Heart left ventricle (tissue), 16 donors: Measurements from ENCODE around the gene ACAP3. TPM values are rescaled to one million over a fixed set of nuclear protein-coding genes. Genes with fewer than 3 reads are reported as not detected.

Experiments used
- ATAC-seq, 4 donors: fragments of 200-7000 bp; cut with Tn5 transposase; one replicate each; pipeline ENCODE4 v1.9.1; 2020 to 2022; ENCODE audit warnings: moderate library complexity in 4 of 4, mild to moderate bottlenecking in 3 of 4, moderate number of reproducible peaks in 1 of 4
- DNase-seq, 5 donors: peaks; one replicate each; pipeline ENCODE4 v3.0.0-alpha.2; 2020
- H3K27ac ChIP-seq, 12 donors: fragments of 200-600 bp; sonication (generic) in 4 of 12; one replicate each; pipeline versions ENCODE4 v1.5.0 to v1.8.0; 2016 to 2022; ENCODE audit warnings: mild to moderate bottlenecking in 2 of 12
- H3K27me3 ChIP-seq, 9 donors: fragments of 200-600 bp; sonication (generic) in 2 of 9; one replicate each; pipeline versions ENCODE4 v1.5.1 to v1.8.0; 2016 to 2022; ENCODE audit warnings: mild to moderate bottlenecking in 3 of 9
- H3K36me3 ChIP-seq, 9 donors: fragments of 200-600 bp; sonication (generic) in 2 of 9; one replicate each; pipeline versions ENCODE4 v1.5.0 to v1.8.0; 2018 to 2022; ENCODE audit warnings: mild to moderate bottlenecking in 2 of 9
- H3K4me1 ChIP-seq, 12 donors: fragments of 200-600 bp; sonication (generic) in 4 of 12; one replicate each; pipeline versions ENCODE4 v1.5.0 to v1.8.0; 2016 to 2022; ENCODE audit warnings: mild to moderate bottlenecking in 3 of 12
- H3K4me3 ChIP-seq, 12 donors: fragments of 200-600 bp; sonication (generic) in 4 of 12; one replicate each; pipeline versions ENCODE4 v1.5.0 to v1.8.0; 2017 to 2022; ENCODE audit warnings: mild to moderate bottlenecking in 9 of 12, moderate library complexity in 4 of 12
- H3K9me3 ChIP-seq, 12 donors: fragments of 200-600 bp; sonication (generic) in 4 of 12; one replicate each; pipeline versions ENCODE4 v1.5.0 to v1.8.0; 2016 to 2022; ENCODE audit warnings: mild to moderate bottlenecking in 1 of 12
- CTCF ChIP-seq, 12 donors: fragments of 200-600 bp; sonication (generic) in 4 of 12; IDR thresholded peaks; one replicate each; pipeline versions ENCODE4 v1.5.0 to v1.8.0; 2018 to 2022; ENCODE audit warnings: antibody characterized with exemption in 12 of 12, mild to moderate bottlenecking in 5 of 12
- POLR2A ChIP-seq, 2 donors: fragments of 450-650 bp; IDR thresholded peaks; one replicate each; pipeline ENCODE4 v1.6.1; 2017; ENCODE audit warnings: antibody characterized with exemption in 2 of 2, mild to moderate bottlenecking in 2 of 2, moderate library complexity in 2 of 2
- WGBS, 4 donors: extraction: QIAGEN DNeasy Blood & Tissue Kit in 2 of 4; methylation state at CpG; one replicate each; pipeline versions ENCODE4 v1.1.5 to v1.1.7; 2013 to 2018; 5-methylcytosine and 5-hydroxymethylcytosine counted together
- intact Hi-C, 10 donors: fragments of 100-400 bp; cut with DNase I; formaldehyde crosslinking; loops; one replicate each; pipeline versions ENCODE4 v1.11.1 to v1.14.2; 2022
- polyA plus RNA-seq, 2 donors: library from polyadenylated mRNA; stranded (reverse); fragments of 200-250 nt; gene quantifications; one replicate each; pipeline ENCODE4 v1.2.3, GENCODE V29; 2013
- total RNA-seq, 9 donors: library from RNA; depleted of rRNA in 2 of 9; stranded (reverse); fragments of >200 nt in 2 of 9; fragmentation: NEBNext Ultra II Directional in 3 of 9; extraction: Animal tissue kit (Norgen Biotek cat#: 25700) in 3 of 9; gene quantifications; one replicate each; pipeline versions ENCODE4 v1.1.0 to v1.2.4, GENCODE V29; 2016 to 2023
- donor health status: ischemic (EF 13 %, LVEDD 7.1; RV severe dilation, severe dysfunction).
- donor health status: healthy with polysubstance abuse.
- donor health status: DM: no; HTN: yes; CAD: no.
- donor health status: DM: no; HTN: no; CAD: no.
- donor health status: ischemic (EF 25% LVEDD 6.9; RV normal size, moderate dysfunction).
- donor health status: ischemic (EF 25% LVEDD 5.7; RV mildly dilated, moderate dysfunction).
- donor health status: healthy.
- donor health status: DM: yes; HTN: yes; CAD: no.
- donor health status: ischemic (EF 35%, LVEDD 5.7; RV mildly dilated, moderate dysfunction).
- donor health status: nonischemic (EF 11% LVEDD 7.7; RV severe dilation, severe dysfunction).
- donor health status: DM: yes; HTN: yes; CAD: no.
- donor health status: PGD.
- donor health status: ischemic (EF 29% LVEDD 5.4; RV normal size, mild dysfunction).
- donor health status: nonischemic (EF 23%, LVEDD 6.1; RV moderate dilation, normal function).

The ACAP3 gene
- total and polyA plus RNA-seq, 11 donors = 20.1 to 59.5 (median 34.1) TPM

- Histone ChIP-seq H3K4me1 (peaks cover 3 to 73% (median 54%) of the 10 kb centered on the region in 12 donors), H3K9me3 (no peaks in the 10 kb centered on the region), H3K4me3 (peak overlapping the region; percentile 54 to 93 (median 78)), H3K27ac (peak overlapping the region; percentile 42 to 87 (median 80)), H3K36me3 (peaks cover 0 to 12% (median 0%) of the 10 kb centered on the region in 9 donors), H3K27me3 (peaks cover 0 to 13% (median 6%) of the 10 kb centered on the region in 9 donors)
- TF ChIP-seq CTCF (IDR thresholded peaks at IDR 0.05) = no peak
- TF ChIP-seq POLR2A (IDR thresholded peaks at IDR 0.05) = no peak
- intact Hi-C loops = loop anchor here in 2 of 10 donors (2.0 kb wide), 2 partner anchors 24 to 40 kb away; partner anchors contain the start of genes CPTP (in 1 of the 2), INTS11 (in 1 of the 2) and PUSL1 (in 1 of the 2)
- ATAC-seq (no peak), DNase-seq (no peak)
- 0 to 1% (median 1%) methylated on average over 9 to 109 of the region's 109 CpGs for WGBS, 4 donors
These were observed 40.9 kb upstream of the ACAP3 start for GRCh38 chr1:1348420-1349255.

GRCh38 chr1:1347663-1348419, 40.1 kb upstream of the ACAP3 start:
- 19 to 34% (median 29%) methylated on average over 10 to 26 of the region's 26 CpGs for WGBS, 4 donors
- intact Hi-C loops = loop anchor here in 2 of 10 donors (2.0 kb wide), 2 partner anchors 23 to 39 kb away; partner anchors contain the start of genes CPTP (in 1 of the 2), INTS11 (in 1 of the 2) and PUSL1 (in 1 of the 2)
- peak overlapping the region; percentile 42 to 87 (median 80) for H3K27ac ChIP-seq
- peaks cover 3 to 72% (median 46%) of the 10 kb centered on the region in 12 donors for H3K4me1 ChIP-seq
- H3K9me3 ChIP-seq = no peaks in the 10 kb centered on the region
- TF ChIP-seq CTCF (IDR thresholded peaks at IDR 0.05) = no peak
- no peak for TF ChIP-seq POLR2A (IDR thresholded peaks at IDR 0.05)
- ATAC-seq (peak; percentile 14 to 59 (median 32)), DNase-seq (no peak)
- H3K36me3 ChIP-seq = peaks cover 0 to 5% (median 0%) of the 10 kb centered on the region in 9 donors
- H3K4me3 ChIP-seq = peak overlapping the region; percentile 54 to 93 (median 78)
- peaks cover 0 to 5% (median 0%) of the 10 kb centered on the region in 9 donors for H3K27me3 ChIP-seq

- Histone ChIP-seq H3K4me1 (peaks cover 3 to 67% (median 42%) of the 10 kb centered on the region in 12 donors), H3K27ac (peak overlapping the region; percentile 42 to 87 (median 80)), H3K36me3 (peaks cover 0 to under 1% (median 0%) of the 10 kb centered on the region in 9 donors), H3K4me3 (peak overlapping the region in 9 of 12 donors; percentile 54 to 93 (median 80)), H3K27me3 (peaks cover 0 to 4% (median 0%) of the 10 kb centered on the region in 9 donors), H3K9me3 (no peaks in the 10 kb centered on the region)
- ATAC-seq (no peak), DNase-seq (no peak)
- intact Hi-C loops = no loop called here
- TF ChIP-seq CTCF (IDR thresholded peaks at IDR 0.05) (no peak), POLR2A (IDR thresholded peaks at IDR 0.05) (no peak)
- 86 to 89% (median 88%) methylated on average over 8 to 10 of the region's 10 CpGs for WGBS, 4 donors
These were observed 39.4 kb upstream of the ACAP3 start for GRCh38 chr1:1347026-1347595.
